Muscle layer of colon (tissue), 2 donors: ENCODE measurements around the gene PIAS4.
"Not testable (repeated sequence)": the region's sequence is repeated elsewhere in the genome, so short reads cannot be mapped to it uniquely, and the experiment has no call there.

ENCODE experiments used
- H3K27ac ChIP-seq: one replicate; pipeline ENCODE4 v1.7.0; 2013; ENCODE audit warnings: low read depth, mild to moderate bottlenecking, low read length, moderate library complexity
- H3K27me3 ChIP-seq, 2 donors: one replicate each; pipeline ENCODE4 v1.7.0; 2013; ENCODE audit warnings: low read length in 2 of 2, mild to moderate bottlenecking in 2 of 2; ENCODE audit not compliant: insufficient read depth in 2 of 2, control insufficient read depth in 1 of 2
- H3K36me3 ChIP-seq: one replicate; pipeline ENCODE4 v1.7.0; 2013; ENCODE audit warnings: mild to moderate bottlenecking, low read length; ENCODE audit not compliant: insufficient read depth
- H3K4me1 ChIP-seq: one replicate; pipeline ENCODE4 v1.7.0; 2013; ENCODE audit warnings: mild to moderate bottlenecking, low read length; ENCODE audit not compliant: insufficient read depth
- H3K4me3 ChIP-seq, 2 donors: one replicate each; pipeline ENCODE4 v1.7.0; 2013; ENCODE audit warnings: low read length in 2 of 2, low read depth in 1 of 2, mild to moderate bottlenecking in 1 of 2, moderate library complexity in 1 of 2
- H3K9ac ChIP-seq: one replicate; pipeline ENCODE4 v1.7.0; 2013; ENCODE audit warnings: low read length
- H3K9me3 ChIP-seq: one replicate; pipeline ENCODE4 v1.7.0; 2013; ENCODE audit warnings: mild to moderate bottlenecking, low read length
- donor health status: abdominal sarcoma.
- donor health status: Adenocarcinoma of cecum.

The PIAS4 gene, protein sequence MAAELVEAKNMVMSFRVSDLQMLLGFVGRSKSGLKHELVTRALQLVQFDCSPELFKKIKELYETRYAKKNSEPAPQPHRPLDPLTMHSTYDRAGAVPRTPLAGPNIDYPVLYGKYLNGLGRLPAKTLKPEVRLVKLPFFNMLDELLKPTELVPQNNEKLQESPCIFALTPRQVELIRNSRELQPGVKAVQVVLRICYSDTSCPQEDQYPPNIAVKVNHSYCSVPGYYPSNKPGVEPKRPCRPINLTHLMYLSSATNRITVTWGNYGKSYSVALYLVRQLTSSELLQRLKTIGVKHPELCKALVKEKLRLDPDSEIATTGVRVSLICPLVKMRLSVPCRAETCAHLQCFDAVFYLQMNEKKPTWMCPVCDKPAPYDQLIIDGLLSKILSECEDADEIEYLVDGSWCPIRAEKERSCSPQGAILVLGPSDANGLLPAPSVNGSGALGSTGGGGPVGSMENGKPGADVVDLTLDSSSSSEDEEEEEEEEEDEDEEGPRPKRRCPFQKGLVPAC

DNA sequence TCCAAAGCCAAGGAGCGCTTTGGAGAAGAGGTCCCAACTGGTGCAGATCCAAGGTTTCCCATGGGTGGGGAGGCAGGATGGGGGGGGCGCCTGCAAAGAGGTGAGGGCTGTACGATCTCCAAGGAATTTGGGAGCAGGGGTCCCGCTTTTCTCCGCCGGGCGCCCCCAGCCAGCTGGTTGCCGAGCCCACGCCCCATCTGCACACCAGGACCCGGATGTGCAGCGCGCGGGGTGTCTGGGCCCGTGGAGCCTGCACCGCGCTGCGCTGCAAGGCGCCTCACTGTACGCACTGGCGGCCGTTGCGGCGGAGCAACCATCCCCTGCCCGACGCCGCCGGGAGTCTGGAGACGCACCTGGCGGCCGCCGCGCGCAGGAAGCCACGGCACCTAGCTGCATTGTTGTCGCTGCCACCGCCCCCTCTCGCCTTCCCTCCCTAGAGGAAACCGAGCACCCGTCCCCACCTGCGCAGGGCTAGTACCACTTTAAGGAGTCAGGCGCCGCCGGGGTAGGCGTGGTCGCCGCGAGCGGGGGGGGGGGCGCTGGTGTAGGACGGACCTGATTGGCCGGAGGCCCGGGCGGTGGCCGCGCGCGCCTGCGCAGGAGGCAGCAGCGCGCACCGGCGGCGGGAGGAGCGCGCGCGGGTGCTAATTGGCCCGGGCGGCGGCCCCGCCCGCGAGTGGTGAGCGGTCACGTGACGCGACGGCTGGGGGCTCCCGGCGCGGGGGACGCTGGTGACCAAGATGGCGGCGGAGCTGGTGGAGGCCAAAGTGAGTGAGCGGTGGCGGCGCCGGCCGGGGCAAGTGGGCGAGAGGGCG is at the start of gene PIAS4:
PIAS4 (plus strand) TSS at position 716 of the 815 bp plus-strand sequence; CDS start at position 741, 25 bp downstream.
- Histone ChIP-seq H3K4me3 (peak within 1 kb of the TSS; percentile 85 to 97), H3K4me1 (peaks cover 41% of the 10 kb centered on the region), H3K9ac (peak within 1 kb of the TSS; percentile 51)

DNA sequence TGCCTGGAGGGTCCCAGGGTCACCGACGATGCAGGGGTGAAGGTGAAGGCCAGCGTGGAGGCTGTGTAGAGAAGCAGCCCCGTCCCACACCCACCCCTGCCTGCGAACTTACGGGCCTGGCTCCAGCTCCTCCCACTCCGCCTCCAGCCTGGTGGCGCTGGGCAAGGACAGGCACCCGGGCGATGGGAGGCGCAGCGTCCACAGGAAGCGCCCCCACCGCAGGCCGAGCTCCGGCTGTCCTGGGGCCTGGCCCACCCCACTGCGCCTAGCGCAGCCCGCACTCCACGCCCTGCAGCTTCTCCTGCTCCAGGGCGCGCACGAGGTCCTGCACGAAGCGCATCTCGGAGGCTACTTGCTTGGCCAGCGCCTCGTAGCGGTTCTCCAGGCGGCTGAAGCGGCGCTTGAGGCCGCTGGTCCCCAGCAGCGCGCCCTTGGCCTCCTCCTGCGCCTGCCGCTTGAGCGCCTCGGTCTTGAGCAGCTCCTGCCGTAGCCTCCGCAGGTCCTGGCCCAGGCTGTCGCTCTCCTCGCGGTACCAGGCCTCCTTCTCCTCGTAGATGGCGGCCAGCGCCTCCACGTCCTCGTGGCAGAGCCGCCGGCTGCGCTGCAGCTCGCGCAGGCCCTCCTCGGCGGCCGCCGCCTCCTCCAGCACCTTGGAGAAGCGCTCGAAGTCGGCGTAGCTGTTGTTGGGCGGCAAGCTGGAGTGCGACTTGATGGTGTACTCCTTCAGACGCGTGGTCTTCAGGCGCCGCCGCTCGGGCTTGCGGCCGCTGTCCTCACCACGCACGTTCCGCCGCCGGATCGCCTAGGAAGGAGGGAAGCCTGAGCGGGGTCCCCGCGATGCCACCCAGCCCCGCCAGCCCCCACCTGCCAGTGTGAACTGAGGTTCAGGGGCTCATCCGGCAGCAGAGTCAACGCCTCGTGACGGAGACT is 48.4 kb upstream of the PIAS4 start:
- H3K27ac ChIP-seq, result no peak overlapping the region
- H3K4me3 ChIP-seq, result no peak overlapping the region
- no peak overlapping the region for H3K9ac ChIP-seq
- peaks cover 3% of the 10 kb centered on the region for H3K4me1 ChIP-seq
- no peaks in the 10 kb centered on the region for H3K27me3 ChIP-seq
- peaks cover 62% of the 10 kb centered on the region for H3K36me3 ChIP-seq
- H3K9me3 ChIP-seq, result no peaks in the 10 kb centered on the region

More for the DNA sequence above, at the start of gene PIAS4:
- Histone ChIP-seq H3K27me3 (no peaks in the 10 kb centered on the region), H3K9me3 (no peaks in the 10 kb centered on the region), H3K27ac (peak within 1 kb of the TSS; percentile 94), H3K36me3 (no peaks in the 10 kb centered on the region)

DNA sequence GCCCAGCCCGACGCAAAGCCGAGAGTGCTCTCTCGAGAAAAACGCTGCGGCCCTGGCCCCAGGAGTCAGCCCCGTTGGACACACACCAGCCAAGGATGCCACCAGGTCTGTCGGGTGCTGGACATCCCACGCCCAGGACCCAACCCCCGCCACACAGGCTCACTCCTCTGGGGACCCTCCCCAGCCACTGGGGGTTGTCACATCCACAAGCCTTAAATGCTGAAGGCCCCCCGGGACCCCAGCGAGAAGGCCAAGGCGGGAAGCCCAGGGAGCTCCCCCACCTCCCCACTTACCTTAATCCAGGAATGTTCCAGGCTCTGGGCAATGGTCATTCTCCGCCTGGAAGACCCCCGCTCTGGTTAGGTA is 47.8 kb upstream of the PIAS4 start:
- Histone ChIP-seq H3K9ac (no peak overlapping the region), H3K4me3 (no peak overlapping the region), H3K9me3 (no peaks in the 10 kb centered on the region), H3K4me1 (no peaks in the 10 kb centered on the region), H3K36me3 (peaks cover 62% of the 10 kb centered on the region), H3K27me3 (no peaks in the 10 kb centered on the region), H3K27ac (no peak overlapping the region)

DNA sequence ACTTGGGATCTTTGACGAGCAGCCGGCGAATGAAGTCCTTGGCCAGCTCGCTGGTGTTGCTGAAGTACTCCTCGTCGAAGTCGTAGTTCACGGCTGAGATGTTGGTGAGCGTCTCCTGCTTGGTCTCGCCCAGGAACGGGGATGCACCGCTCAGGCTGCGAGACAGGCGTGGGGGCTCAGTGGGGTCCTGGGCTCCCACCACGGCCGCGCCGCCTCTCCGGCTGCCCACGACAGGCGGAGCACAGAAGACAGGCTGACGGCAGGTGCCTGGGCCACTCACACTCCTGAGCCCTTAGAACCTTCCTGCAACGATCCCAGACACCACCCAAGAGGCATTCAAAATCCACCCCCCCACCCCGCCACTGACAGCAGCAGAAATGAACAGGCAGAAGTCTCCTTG is 46.5 kb upstream of the PIAS4 start:
- H3K9ac ChIP-seq, result no peak overlapping the region

DNA sequence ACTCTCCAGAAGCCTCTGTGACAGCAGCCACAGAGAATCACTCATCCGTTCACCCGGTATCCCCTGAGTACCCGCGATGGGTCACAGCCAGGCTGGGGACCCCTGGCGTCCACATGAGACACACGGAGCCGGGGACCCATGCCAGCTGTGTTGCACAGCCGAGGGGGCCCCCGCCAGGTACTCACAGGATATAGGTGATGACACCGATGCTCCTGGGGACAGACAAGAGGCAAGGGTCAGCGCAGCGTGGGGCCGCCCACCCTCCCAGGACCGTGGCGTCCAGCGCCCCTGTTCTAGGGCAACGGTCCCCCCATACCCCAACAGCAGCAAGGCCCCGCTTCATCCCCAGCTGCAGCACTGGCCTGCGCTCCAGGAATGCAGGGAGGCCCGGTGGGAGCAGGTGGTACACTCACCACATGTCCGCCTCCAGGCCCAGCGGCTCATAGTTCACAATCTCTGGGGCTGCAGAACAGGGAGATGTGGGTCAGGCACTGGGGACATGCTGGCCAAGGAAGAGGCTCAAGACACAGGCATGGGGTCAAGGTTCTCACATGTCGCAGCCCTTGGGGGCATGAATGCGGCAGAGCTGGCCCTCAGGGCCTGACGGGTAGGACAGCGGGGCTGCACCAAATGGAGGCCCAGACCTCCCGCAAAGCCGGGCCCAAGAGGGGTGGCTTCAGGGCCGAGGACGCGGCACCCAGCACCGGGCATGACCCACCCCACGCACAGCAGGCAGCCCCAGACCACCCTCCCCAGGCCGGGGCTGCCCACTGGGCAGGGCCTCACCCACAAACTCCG is 43.9 kb upstream of the PIAS4 start:
- Histone ChIP-seq H3K27ac (no peak overlapping the region), H3K36me3 (peaks cover 63% of the 10 kb centered on the region)

More for the DNA sequence above, 46.5 kb upstream of the PIAS4 start:
- H3K27ac ChIP-seq, result no peak overlapping the region
- no peaks in the 10 kb centered on the region for H3K9me3 ChIP-seq
- H3K27me3 ChIP-seq, result no peaks in the 10 kb centered on the region
- no peak overlapping the region for H3K4me3 ChIP-seq
- peaks cover 4% of the 10 kb centered on the region for H3K4me1 ChIP-seq
- H3K36me3 ChIP-seq, result peaks cover 61% of the 10 kb centered on the region

DNA sequence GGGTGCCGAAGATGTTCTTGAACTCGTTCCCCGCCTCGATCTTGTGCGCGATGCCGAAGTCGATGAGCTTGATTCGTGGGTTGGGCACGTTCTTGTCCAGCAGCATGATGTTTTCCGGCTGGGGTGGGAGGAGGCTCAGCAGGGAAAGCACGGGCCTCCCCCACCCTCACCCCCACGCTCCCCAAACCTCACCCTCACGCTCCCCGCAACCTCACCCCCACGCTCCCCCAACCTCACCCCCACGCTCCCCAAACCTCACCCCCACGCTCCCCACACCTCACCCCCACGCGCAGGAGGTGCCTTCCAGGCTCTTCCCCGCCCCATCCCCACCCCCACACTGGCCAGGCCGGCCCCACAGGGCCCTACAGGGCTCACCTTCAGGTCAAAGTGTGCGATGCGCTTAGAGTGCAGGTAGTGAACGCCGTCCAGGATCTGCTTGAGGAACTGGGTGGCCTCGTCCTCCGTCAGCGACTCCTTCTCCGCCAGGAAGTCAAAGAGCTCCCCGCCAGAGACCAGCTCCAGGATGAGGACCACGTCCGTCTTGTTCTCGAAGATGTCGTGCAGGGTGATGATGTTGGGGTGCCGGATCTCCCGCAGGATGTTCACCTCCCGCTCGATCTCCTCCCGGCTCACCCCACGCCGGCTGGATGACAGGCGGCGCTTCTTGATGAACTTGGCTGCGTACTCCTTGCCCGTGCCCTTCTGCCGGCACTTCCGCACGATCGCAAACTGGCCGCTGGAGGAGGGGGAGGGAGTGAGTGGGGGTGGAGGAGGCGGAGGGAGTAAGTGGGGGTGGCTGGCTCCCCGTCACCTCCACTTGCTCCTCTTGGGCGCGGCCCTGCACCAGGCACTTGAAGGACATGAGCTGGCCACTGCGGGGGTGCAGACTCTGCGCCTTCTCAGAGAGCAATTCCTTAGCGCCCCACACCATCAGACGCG is 43.0 kb upstream of the PIAS4 start:
- no peak overlapping the region for H3K9ac ChIP-seq
- H3K36me3 ChIP-seq, result peaks cover 59% of the 10 kb centered on the region
- H3K4me1 ChIP-seq, result peaks cover 36% of the 10 kb centered on the region
- no peaks in the 10 kb centered on the region for H3K27me3 ChIP-seq
- H3K4me3 ChIP-seq, result no peak overlapping the region
- no peaks in the 10 kb centered on the region for H3K9me3 ChIP-seq
- H3K27ac ChIP-seq, result no peak overlapping the region

More for the DNA sequence above, 43.9 kb upstream of the PIAS4 start:
- Histone ChIP-seq H3K4me3 (no peak overlapping the region), H3K4me1 (peaks cover 28% of the 10 kb centered on the region), H3K9me3 (no peaks in the 10 kb centered on the region), H3K9ac (no peak overlapping the region), H3K27me3 (no peaks in the 10 kb centered on the region)

DNA sequence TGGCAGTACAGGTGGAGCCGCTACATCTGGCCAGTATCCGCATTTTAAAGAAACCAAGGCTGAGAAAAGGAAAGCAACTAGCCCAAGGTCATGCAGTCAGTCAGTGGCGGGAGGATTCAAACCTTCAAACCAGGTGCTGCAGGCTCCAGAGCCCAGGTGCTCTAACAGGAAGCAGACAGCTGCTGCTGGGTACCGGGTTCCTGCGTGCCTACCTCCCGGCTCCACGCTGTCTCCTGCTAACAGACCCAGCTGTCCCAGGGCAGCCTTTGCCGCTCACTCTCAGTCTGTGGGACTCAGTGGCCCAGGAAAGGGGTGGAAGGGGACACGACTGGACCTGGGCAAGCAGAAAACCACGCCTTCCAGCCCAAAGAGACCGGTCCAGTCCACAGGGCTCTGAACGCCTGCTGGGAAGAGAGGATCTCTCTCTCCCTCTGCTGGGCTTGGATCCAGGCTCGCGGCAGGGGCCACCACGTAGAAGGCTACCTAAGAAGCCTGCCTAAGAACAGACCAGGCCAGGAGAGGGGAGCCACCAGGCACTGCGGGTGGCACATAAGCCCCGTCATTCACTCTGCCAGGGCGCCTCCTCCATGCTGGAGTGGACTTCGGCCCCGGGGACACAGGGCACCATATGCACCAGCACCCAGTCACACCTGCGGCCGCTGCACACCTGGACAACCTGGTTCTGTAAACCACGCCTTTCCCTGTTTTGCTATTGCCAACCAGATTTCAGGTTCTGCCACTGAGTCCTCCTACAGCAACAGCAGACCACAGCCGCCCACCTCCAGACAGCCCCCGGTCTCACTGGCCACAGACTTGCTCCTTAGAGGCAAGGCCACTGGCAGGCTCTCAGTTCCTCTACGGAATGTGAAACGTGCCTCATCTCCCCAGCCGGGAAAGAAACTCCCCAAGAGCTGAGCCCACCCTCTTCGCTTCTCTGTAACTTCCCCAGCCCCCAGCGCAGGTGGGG is 41.2 kb upstream of the PIAS4 start:
- Histone ChIP-seq H3K36me3 (peaks cover 41% of the 10 kb centered on the region), H3K27ac (peak overlapping the region; percentile 71), H3K27me3 (no peaks in the 10 kb centered on the region), H3K9ac (peak overlapping the region; percentile 12), H3K4me1 (peaks cover 42% of the 10 kb centered on the region), H3K4me3 (peak overlapping the region in 1 of 2 donors; percentile 5), H3K9me3 (no peaks in the 10 kb centered on the region)

DNA sequence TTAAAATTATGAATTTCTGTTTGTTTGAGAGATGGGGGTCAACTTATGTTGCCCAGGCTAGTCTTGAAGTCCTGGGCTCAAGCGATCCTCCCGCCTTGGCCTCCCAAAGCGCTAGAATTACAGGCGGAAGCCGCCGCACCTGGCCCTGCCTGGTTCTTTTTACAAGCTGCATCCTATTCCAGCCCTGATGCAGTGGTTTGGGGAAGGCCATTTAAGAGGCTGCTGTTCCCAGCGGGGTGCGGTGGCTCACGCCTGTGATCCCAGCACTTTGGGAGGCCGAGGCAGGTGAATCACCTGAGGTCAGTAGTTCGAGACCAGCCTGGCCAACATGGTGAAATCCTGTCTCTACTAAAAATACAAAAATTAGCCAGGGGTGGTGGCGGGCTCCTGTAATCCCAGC is 39.6 kb upstream of the PIAS4 start:
- Histone ChIP-seq H3K9ac (peak overlapping the region; percentile 84), H3K27ac (peak overlapping the region; percentile 76), H3K4me1 (peaks cover 44% of the 10 kb centered on the region), H3K4me3 (peak overlapping the region in 1 of 2 donors; percentile 32), H3K36me3 (peaks cover 29% of the 10 kb centered on the region)
- H3K27me3 ChIP-seq, H3K9me3 ChIP-seq: not testable (repeated sequence)
